ENCODE measurements around the gene VIL1.

- TF ChIP-seq EZH2phosphoT487 (IDR thresholded peaks at IDR 0.05; ENCODE audit: borderline replicate concordance, low read length) (no peak), CTCF (conservative IDR thresholded peaks at IDR 0.05; ENCODE audit: low read depth, low read length) (no peak), EZH2 (IDR thresholded peaks at IDR 0.05; ENCODE audit: low read length, unreplicated experiment) (no peak)
Observed at GRCh38 chr2:218405746-218406208, 13.1 kb upstream of the VIL1 start.
